Islet of Langerhans (tissue), 1 donor: Measurements from ENCODE around the gene PAFAH1B2.
"Not testable (repeated sequence)": the region's sequence is repeated elsewhere in the genome, so short reads cannot be mapped to it uniquely, and the experiment has no call there.

ENCODE experiments used
- FAIRE-seq: peaks from one replicate; lab custom pipeline; 2011; peaks lifted over from hg19 to GRCh38; lab: Jason Lieb, UNC

The PAFAH1B2 gene

GRCh38 chr11:117175104-117175503 lies 31.0 kb downstream of the PAFAH1B2 start:
- FAIRE-seq = no peak

GRCh38 chr11:117175781-117176180 lies 31.7 kb downstream of the PAFAH1B2 start:
- no peak for FAIRE-seq

- no peak for FAIRE-seq
Measured at GRCh38 chr11:117176186-117176585, 32.1 kb downstream of the PAFAH1B2 start.

GRCh38 chr11:117177534-117178209 lies 33.6 kb downstream of the PAFAH1B2 start:
- no peak for FAIRE-seq

- FAIRE-seq = peak; percentile 53
Measured at GRCh38 chr11:117178210-117179034, 34.3 kb downstream of the PAFAH1B2 start, which contains the start of gene SIDT2. Gene SIDT2, plus strand, starts transcription at chr11:117178743. Its CDS starts 521 bp downstream, at chr11:117179264.

- FAIRE-seq = no peak
Measured at GRCh38 chr11:117179048-117179999, 35.2 kb downstream of the PAFAH1B2 start.

GRCh38 chr11:117180020-117180419 lies 35.9 kb downstream of the PAFAH1B2 start:
- no peak for FAIRE-seq

GRCh38 chr11:117180661-117181585 lies 36.8 kb downstream of the PAFAH1B2 start:
- no peak for FAIRE-seq

- FAIRE-seq = no peak
Measured at GRCh38 chr11:117181586-117182550, 37.8 kb downstream of the PAFAH1B2 start.

- FAIRE-seq = no peak
Measured at GRCh38 chr11:117182551-117182935, 38.5 kb downstream of the PAFAH1B2 start.

- FAIRE-seq = not testable (repeated sequence)
Measured at GRCh38 chr11:117183178-117183577, 39.1 kb downstream of the PAFAH1B2 start.

GRCh38 chr11:117183724-117184349 lies 39.8 kb downstream of the PAFAH1B2 start:
- no peak for FAIRE-seq

- no peak for FAIRE-seq
Measured at GRCh38 chr11:117185736-117186430, 41.8 kb downstream of the PAFAH1B2 start.

GRCh38 chr11:117186431-117186761 lies 42.3 kb downstream of the PAFAH1B2 start:
- no peak for FAIRE-seq

- FAIRE-seq = no peak
Measured at GRCh38 chr11:117187007-117187406, 42.9 kb downstream of the PAFAH1B2 start.

GRCh38 chr11:117187428-117187798 lies 43.3 kb downstream of the PAFAH1B2 start:
- FAIRE-seq = no peak

- FAIRE-seq = no peak
Measured at GRCh38 chr11:117187799-117188481, 43.9 kb downstream of the PAFAH1B2 start.

- no peak for FAIRE-seq
Measured at GRCh38 chr11:117188620-117189081, 44.6 kb downstream of the PAFAH1B2 start.
